ENCODE measurements around the gene FXYD3.
"Not testable (repeated sequence)": the region's sequence is repeated elsewhere in the genome, so short reads cannot be mapped to it uniquely, and the experiment has no call there.

Gene FXYD3

DNA sequence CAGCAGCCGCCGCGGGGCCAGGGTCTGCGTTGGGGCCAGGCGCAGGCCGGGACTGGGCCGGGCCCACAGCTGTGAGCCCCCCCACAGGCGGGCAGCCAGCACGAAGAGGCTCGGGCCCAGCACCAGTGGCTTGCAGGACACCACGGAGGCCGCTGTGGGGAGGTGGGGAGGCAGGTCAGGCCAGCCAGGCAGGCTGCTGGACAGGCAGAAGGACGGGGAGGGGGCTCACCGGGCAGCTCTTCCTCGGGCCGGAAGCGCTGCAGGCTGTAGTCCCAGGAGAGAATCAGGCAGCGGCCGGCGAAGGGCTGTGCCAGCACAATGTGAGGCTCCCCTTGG is 11.0 kb downstream of the FXYD3 start:
- DNase-seq, result no peak

DNA sequence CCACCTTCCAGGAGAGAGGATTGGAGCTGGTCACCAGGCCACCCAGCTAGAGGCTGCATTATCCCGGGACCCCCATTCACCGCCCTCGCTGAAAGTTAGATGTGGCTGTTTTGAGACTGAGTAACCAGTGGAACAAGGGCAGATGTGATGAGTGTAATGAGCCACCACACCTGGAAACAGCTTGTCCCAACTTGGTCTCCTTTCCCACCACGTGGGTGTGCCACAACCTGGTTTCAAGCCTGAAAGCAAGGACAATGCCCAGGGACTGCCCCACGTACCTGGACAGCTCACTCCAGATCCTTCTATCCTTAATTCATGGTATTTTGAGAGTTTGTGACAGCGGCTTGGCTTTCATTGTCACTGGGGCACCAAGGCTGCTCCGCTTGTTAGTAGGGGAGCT is 12.2 kb downstream of the FXYD3 start:
- no peak for DNase-seq

DNA sequence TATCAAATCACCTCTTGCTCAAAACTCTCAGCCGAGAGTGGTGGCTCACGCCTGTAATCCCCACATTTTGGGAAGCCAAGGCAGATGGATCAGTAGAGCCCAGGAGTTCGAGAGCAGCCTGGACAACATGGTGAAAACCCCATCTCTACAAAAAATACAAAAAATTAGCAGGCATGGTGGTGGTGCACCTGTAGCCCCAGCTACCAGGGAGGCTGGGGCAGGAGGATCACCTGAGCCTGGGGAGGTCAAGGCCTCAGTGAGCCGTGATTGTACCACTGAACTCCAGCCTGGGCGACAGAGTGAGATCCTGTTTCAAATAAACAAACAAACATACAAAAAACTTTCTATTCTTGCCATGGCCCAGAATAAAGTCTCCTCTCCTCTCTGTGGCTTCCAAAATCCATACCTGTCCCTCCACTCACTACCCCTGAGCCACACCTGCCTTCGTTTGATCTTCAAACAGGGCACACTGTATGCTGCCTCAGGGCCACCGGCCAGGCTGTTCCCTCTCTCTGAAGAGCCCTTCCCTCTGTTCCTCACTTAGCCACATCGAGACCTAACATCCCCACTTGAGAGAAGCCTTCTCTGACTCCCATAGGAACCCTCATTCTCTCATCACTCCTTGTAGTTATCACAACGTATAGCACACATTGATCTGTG is 12.9 kb downstream of the FXYD3 start:
- DNase-seq, result no peak

DNA sequence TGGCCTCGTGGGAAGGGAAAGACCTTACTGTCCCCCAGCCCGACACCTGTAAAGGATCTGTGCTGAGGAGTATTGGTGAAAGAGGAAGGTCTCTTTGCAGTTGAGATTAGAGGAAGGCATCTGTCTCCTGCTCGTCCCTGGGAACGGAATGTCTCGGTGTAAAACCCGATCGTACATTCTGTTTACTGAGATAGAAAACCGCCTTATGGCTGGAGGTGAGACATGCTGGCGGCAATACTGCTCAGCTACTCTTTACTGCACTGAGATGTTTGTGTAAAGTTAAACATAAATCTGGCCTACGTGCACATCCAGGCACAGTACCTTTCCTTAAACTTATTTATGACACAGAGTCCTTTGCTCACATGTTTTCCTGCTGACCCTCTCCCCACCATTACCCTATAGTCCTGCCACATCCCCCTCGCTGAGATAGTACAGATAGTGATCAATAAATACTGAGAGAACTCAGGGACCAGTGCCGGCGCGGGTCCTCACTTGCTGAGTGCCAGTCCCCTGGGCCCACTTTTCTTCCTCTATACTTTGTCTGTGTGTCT is 14.2 kb downstream of the FXYD3 start:
- not testable (repeated sequence) for DNase-seq

DNA sequence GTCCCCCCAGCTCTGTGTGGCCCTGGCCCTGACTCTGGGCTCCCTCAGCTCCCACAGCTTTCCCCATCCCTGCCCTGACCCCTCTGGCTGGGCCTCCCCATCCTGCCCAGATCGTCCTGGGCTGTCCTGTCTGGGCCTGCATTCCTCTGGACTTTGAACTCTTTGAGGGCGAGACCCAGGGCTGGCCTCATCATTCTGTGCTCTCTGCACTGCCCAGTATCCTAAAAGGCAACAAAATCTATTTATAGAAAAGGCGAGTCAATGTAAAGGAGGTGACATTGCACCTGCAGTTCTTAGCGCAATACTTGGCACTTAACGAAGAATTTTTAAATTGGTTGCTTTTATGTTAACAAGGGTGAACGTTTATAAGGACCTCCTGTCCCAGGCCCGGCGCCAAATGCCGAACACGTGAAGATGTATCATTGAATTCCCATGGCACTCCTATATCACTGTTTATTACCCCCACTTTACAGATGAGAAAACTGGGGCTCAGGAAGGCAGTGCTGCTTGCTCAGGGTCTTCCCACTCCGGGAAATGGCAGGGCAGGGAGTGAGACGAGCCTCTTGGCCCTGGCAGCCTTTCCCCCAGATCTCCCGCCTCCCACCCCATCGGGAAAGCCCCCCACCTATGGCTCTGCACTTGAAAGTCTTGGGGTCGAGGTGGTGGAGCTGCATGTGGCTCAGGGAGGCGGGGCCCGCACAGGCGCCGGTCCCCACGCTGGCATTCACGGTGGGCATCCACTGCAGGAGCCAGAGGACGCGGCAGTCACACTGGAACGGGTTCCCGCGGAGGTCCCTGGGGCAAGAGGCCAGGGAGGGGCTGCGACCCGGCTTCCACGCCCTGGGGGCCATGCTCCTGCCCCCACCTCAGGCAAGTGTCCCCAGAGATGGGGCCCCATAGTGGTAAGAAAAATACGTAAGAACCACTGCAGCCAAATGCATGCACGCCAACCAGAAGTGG is 15.4 kb downstream of the FXYD3 start:
- no peak for DNase-seq

DNA sequence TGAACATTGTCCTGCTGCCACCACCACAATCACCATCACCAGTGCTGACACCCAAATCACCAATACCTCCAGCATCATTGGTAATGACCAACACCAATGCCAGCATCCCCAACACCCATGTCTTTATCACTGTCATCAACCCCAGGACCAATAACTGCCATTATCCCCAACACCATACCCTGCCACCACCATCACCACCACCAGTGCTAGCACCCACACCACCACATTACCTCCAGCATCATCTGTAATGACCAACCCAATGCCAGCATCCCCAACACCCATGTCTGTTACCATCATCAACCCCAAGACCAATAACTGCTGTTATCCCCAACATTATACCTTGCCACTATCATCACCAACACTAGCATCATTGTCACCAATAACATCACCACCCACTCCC is 16.6 kb downstream of the FXYD3 start:
- DNase-seq, result no peak

DNA sequence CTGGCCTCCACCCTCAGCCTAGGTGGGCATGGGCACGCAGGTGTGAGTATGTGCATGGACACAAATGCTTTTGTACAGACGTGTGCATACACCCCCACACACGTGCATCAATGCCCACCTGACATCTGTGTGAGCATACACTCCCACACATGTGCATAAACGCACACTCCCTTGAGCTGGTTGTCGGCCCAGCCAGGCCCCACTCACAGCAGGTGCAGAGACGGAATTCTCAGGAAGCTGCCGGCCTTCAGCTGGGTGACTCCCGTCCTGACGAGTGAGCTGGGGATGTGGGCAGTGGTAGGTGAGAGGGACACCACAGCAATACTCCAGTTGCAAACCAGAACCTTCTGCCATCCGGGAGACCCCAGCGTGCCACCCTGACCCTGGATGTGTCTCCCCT is 18.2 kb downstream of the FXYD3 start:
- DNase-seq, result no peak

DNA sequence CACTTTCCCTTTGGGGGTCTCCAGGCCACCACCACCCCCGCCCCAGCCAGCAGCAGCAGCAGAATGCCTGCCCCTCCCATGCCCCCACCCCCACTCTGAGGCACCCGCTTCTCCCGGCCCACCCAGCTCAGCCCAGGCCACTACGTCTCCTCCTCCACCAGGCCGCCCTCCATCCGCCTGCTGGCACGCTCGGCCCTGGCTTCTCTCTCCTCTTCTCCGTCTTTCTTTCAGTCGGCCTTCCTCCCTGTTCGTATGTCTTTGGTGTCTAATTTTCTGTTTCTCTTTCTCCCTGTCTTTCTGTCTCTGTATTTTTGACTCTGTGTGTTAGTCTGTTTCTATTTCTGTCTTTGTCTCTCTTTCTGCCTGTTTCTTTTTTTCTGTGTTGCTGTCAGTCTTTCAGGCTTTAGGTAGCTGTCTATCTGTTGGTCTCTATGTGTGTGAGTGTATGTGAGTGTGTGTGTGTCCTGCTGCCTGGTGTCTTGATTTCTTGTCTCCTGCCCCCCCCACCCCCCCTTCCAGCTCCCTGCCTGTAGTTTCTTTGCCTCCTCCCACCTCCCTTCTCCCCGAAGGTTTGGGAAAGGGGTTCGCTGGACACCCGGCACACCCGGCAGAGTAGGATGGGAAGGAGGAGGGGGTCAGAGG is 19.1 kb downstream of the FXYD3 start, which contains the start of gene LGI4:
TSS of gene LGI4 (minus strand) at position 459 of the 642 bp plus-strand sequence. CDS start at position 80, 379 bp downstream.
- no peak for DNase-seq

DNA sequence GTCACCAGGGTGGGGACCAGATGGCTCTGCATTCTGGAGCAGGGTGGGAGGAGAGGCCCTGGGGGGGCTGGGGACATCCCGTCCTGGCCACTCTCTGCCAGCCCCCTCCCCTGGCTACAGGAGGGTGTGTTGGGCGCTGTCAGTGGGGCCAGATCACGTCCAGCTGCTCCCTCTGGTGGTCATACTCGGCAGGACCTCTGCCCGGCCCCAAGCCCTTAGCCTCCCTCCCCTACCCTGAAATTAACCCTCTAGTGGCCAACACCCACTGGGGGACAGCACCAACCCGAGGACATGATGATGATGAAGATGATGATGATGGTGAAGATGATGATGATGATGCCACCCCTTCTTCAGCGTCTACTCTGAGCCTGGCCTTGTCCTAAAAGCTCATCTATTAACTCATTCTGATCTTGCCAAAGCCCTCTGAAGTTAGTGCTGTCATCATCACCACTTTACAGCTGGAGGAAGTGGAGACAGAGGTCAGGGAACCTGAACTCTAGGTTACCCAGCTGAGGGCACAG is 19.8 kb downstream of the FXYD3 start:
- DNase-seq, result peak; percentile 69

DNA sequence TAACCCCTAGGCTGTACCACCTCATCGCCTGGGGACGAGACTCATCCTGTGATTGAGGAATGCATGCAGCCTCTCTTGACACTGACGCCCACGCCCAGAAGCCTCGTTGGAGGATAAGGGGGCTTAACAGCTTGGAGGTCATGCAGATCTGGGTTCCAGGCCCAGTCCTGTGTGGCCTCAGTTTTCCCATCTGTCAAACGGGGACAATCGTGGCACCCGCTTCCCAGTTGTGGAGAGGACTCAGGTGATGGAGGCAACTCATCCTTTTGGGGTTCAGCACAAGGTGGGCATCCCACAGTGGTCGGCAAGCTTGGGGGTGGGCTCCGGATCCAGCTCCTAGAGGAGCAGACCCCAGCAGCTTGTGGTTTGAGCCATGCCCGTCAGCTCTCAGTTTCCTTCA is 20.6 kb downstream of the FXYD3 start:
- DNase-seq, result no peak

DNA sequence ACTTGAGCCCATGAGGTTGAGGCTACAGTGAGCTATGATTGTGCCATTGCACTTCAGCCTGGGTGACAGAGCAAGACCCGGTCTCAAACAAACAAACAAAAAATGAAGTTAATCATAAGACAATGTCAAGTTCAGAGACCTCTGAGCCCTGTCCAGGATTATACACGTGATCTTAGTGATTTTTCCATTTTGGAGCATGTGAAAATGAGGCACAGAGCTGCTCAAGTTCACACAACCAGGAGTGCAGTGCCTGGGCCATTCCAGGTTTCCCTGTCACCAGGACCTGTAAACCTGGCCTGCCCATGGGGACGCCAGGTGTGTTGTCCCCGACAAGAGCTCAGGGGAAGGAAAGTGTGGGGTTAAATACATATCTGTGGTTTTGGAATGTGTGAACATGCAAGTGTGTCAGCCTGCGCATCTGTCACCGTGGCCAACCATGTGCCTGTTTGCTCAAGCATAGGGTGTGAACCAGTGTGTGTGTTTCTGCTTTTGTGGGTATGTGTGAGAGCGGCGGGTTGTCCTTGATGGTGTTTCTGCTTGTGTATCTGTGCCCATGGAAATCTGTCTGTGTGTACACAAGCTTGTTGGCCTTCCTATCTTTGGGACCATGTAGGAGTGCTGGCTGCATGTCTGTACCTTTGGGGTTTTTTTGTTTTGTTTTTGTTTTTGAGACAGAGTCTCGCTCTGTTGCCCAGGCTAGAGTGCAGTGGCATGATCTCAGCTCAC is 21.5 kb downstream of the FXYD3 start:
- DNase-seq, result no peak

DNA sequence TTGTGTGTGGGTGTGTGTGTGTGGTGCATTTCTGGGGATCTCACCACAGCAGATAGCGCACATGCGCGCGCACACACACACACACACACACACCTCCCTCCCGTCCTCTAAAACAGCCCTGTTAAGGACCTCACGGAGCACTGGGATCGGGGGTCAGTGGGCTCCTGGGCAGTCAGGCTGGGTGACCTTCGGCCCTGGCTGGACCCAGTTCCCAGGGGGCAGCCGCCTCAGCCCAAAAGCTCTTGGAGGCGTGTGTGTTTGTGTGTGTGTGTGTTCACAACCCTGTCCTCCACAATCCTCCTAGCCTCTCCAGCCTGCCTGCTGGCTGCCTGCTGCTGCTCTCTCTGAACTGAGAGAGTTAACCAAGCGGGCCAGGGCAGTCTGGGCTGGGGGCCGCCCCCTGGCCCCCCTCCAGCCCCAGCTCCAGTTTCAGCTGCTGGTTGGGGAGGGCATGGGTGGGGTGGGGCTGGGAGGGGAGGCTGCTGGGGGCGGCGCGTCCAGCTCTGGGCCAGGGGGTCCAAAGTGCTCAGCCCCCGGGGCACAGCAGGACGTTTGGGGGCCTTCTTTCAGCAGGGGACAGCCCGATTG is 22.8 kb downstream of the FXYD3 start, which contains the start of gene FXYD1:
TSS of gene FXYD1 (plus strand) at position 520 of the 588 bp plus-strand sequence. CDS start 1,256 bp downstream, outside the sequence.
- DNase-seq, result no peak

DNA sequence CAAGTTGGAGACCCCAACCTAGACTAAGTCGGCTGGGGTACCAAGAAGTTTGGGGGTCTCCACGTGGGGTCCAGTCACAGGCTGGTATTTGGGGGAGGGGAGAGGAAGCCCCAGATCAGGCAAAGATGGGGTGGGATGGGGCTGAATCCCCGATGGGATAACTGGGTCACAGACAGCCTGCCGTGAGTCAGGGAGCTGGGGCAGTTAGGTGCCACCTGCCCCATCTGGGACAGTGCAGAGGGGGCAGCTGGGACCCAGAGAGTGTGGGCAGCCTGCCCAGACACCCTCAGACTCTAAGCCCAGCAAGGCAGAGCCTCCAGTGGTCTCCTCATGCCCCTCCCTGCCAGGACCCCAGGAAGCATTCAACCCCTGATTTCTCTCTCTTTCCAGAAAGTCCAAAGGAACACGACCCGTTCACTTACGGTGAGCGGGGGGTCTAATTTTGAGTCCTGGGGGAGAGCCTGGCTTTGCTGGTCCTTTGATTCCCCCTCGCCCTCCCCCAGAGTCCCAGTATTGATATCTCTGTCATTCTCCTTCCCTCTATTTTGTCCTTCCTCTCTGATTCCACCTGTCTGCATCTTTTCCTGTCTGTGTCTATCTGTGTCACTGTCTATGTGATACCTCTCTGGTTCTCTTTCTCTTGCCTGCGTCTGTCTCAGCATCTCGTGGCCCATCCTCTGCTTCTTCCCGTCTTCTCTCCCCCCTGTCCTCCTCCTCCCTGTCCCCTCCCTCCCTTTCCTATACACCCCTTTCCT is 24.8 kb downstream of the FXYD3 start:
- DNase-seq, result no peak

DNA sequence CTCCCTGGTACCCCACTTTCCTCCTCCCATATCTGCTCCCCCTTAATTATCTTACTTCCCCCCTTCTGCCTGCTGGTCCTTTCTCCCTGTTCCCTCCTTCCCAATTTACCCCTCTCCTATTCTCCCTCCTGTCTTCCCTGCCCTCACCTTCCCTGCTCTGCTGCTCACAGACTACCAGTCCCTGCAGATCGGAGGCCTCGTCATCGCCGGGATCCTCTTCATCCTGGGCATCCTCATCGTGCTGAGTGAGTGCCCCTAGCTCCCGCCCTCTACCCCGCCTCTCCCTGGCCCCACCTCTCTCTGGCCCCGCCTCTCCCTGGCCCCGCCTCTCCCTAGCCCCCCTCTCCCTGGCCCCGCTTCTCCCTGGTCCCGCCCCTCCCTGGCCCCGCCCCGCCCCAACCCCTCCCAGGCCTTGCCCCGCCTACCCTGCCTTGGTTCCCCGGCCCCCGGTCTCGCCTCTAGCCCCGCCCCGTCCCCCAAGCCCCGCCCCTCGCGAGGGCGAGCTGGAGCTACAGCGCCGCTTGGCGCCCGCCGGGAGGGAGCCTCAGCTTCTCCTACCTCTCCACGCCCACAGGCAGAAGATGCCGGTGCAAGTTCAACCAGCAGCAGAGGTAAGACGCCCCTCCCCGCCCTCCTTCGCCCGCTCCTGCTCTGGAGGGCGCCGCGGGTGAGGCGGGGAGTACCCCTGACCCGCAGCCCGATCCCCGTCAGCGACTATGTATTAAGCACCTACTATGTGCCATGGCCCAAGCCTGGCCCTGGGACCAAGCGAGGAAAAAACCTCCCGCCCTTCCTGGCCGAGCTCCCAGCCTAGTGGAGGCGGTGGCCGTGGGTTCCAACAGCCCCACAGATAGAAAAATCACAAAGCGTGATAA is 25.6 kb downstream of the FXYD3 start:
- peak; percentile 96 for DNase-seq

DNA sequence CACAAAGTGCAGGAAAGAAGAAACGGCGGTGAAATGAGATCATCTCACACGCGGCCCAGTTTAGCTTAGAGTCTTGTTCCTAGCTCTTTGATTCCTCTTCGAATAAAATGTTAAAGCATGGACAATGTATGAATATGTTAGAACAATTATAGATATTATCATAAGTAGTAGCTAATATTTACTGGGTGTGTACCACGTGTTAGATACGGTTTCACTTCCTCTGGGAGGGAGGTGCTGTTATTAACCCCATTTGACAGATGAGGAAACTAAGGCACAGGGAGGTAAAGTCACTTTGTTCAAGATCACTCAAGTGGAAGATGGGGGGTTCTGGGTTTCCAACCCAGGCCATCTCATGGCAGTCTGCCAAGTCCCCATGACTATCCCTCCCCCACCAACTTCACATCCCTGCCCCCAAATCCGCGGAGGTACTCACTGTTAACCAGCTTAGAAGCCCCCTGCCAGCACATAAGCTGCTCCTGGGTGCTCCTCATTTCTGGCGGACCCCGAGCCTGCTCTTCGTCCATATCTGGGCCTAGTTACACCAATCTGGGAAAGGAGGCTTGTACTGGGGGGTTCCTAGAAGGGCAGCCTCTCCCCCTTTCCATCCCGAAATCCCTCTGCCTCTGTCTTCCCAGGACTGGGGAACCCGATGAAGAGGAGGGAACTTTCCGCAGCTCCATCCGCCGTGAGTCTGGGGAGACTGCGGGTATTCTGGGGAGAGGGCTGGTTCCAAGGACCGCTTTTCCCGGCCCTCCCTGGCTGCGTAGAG is 26.4 kb downstream of the FXYD3 start:
- DNase-seq, result no peak

DNA sequence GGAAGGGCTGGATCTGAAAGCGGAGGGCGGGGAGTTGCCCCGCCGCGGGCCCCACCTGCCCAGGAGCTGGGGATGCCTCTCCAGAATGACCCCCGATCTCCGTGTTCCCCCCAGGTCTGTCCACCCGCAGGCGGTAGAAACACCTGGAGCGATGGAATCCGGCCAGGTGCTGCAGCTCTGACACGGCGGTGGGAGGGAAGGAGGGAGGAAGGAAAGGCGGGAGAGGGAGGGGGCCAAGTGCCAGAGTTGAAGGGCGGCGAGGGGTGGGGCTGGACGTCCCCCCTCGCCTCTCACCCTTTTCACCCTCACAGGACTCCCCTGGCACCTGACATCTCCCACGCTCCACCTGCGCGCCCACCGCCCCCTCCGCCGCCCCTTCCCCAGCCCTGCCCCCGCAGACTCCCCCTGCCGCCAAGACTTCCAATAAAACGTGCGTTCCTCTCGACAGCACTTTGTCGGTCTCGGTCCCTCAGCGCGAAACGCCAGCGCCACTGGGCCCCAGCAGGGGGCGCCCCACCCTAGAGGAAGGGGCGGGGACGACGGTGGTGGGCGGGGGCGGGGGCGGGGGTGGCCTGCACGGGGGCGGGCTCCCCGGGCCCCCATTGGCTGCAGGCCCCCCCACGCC is 27.1 kb downstream of the FXYD3 start:
- DNase-seq, result peak; percentile 74

DNA sequence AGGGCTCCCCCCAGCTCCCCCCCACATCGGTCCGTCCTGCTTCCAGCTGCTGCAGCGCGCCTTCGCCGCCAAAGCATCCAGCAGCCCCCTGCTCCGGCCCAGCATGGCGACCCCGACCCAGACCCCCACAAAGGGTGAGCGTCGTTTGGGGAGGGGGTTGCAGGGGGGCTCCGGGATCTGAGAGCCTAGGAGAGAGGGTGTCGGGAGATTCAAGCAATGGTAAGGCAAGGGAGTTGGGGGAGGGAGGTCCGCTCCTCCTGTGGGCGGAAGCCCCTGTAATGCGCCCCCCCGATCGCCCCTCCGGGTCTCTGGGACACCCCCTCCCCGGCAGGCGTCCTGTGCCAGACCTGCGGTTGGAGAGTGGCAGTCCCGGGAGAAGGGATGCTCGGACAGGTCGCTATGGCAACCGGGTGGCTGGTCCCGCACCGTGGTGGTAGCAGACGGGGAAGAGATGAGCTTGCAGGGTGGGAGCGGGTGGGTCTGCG is 27.6 kb downstream of the FXYD3 start, which contains the start of gene FXYD7:
TSS of gene FXYD7 (plus strand) at position 25 of the 485 bp plus-strand sequence. CDS start at position 104, 79 bp downstream.
- DNase-seq, result peak; percentile 28

DNA sequence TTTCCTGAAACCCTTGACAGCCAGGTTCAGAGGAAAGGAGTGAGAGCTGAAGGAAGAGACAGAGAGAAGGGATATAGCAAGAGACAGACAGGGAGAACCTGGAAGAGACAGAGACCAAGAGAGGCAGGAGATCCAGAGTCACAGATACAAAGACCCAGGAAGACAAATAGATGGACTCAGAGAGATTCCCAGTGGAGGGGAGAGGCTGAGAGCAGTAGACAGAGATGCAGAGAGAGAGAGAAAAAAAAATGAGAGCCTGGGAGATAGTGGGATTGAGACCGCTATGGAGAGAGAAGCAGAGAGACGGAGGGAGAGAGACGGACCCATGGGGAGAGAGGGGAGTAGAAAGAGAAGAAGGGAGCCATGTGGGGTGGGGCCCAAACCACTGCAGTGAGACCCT is 28.2 kb downstream of the FXYD3 start:
- DNase-seq, result no peak

DNA sequence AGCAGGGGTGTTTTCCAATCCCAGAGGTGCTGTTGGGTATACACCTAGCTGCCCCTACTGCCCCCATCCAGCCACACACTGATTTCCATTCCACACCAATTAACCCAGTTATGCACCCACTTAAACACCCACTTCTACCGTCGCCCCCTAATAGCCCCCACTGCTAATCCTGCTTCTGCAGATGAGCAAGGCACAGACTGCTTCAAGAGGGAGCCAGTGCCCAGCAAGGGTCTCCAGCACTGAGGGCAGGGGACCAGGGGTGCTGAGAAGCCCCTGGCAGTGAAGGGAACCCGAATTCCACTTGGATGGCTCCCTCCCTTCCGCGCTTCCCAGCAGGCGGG is 28.6 kb downstream of the FXYD3 start:
- no peak for DNase-seq
